ENCODE data around the gene COTL1.
A peak's percentile ranks its signal among the peaks of the same experiment; 100 is the strongest.
"Not testable (repeated sequence)": the region's sequence is repeated elsewhere in the genome, so short reads cannot be mapped to it uniquely, and the experiment has no call there.

Gene COTL1

GRCh38 chr16:84641643-84642358, 23.9 kb upstream of the COTL1 start:
- DNase-seq: no peak

GRCh38 chr16:84640145-84640544, 22.3 kb upstream of the COTL1 start:
- no peak for DNase-seq

- DNase-seq: no peak
Observed at GRCh38 chr16:84638231-84638806, 20.4 kb upstream of the COTL1 start.

DNA sequence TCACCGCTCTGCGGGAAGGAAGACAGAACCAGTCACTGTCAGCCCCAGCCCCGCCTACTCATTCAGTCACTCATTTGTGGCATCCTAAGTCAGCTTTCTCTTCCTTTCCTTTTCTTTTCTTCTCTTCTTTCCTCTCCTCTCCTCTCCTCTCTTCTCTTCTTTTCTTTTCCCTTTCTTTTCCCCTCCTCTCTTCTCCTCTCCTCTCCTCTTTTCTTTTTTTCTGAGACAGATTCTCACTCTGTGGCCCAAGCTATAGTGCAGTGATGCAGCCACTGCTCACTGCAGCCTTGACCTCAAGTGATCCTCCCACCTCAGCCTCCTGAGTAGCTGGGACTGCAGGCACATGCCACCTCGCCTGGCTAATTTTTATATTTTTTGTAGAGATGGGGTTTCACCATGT, 19.8 kb upstream of the COTL1 start:
- no peak for DNase-seq

DNA sequence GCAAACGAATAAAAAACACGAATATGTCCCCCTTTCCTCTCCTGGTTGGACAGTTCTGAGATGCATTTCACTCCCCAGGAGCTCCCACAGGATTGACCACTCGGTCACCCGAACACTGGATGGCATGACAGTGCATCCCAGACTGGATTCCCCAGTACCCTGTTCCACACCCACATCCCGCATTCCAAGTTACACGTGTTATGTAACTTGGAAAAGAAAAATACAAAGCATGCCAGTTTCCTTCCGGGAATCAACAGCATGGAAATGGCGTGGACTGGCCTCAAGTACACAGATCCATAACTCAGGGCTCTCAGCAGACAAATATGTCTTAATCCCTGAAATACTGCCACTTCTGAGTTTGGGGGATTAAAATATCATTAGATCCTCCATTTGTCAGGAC, 17.8 kb upstream of the COTL1 start:
- no peak for DNase-seq

GRCh38 chr16:84633622-84634021, 15.7 kb upstream of the COTL1 start:
- no peak for DNase-seq

DNA sequence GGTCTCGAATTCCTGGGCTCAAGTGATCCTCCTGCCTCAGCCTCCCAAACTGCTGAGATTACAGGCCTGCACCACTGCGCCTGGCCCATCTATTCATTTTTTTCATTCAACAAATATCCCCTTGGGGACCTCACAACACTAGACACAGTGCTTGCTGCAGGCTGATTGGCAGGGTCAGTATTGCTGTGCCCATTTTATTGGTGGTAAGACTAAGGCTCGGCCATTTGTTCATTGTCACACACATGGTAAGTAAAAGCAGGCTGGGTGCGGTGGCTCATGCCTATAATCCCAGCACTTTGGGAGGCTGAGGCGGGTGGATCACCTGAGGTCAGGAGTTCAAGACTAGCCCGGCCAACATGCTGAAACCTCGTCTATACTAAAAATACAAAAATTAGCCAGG, 15.0 kb upstream of the COTL1 start:
- not testable (repeated sequence) for DNase-seq

DNA sequence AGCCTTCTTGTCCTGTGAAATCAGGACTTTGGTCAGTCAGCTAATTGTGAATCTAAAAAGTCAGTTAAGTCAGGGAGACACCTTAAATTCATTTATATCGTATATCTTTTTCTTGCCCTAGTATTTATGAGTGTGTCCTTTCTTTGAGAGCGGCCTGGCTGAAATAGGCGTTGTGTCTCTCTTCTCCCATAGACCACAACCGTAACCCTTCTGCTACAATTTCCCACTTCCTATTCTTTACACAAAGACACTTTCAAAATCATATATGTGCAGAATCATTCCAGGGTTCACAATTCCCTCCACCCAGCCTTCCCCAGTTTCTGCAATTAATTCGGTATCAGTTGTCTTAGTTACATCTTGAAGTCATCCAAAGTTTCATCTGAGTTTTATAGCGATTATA, 14.0 kb upstream of the COTL1 start:
- DNase-seq: no peak

- no peak for DNase-seq
Observed at GRCh38 chr16:84631153-84631466, 13.2 kb upstream of the COTL1 start.

- no peak for DNase-seq
Observed at GRCh38 chr16:84630446-84631152, 12.7 kb upstream of the COTL1 start.

DNA sequence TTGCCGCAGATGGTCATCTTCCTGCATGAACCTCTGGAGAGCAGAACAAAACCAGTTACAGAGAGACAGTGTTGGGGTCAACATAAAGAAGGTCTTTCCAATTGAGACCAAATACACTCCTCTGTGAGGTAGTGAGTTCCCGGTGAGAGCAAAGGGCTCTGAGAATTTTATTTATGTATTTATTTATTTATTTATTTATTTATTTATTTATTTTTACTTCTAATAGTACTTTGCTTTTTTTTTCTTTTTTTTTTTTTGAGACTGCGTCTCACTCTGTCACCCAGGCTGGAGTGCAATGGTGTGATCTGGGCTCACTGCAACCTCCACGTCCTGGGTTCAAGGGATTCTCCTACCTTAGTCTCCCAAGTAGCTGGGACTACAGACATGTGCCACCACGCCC, 12.1 kb upstream of the COTL1 start:
- no peak for DNase-seq

GRCh38 chr16:84629580-84629979, 11.7 kb upstream of the COTL1 start:
- DNase-seq: no peak

DNA sequence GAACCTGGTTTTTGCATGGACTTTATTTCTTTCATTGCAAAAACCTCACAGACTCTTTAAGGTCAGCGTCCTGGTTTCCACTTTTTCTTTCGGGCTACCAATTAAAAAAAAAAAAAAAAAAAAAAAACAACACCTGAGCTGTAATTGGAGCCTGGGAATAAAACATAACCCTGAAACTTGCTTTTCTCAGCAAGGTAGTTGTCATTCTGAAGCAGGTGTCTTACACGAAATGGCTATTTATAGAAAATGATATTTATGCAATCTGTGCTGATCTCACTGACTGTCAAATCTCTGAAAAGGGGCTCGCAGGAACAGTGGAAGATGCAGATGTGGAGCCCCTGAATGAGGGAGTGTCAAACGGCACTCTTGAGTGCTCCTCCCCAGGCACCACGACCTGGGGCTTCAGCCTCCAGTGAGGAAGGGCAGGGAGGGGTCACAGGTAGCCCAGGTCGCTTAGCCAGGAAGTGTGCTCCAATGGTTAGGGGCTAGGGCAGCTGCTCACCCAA, 10.4 kb upstream of the COTL1 start:
- DNase-seq: no peak

DNA sequence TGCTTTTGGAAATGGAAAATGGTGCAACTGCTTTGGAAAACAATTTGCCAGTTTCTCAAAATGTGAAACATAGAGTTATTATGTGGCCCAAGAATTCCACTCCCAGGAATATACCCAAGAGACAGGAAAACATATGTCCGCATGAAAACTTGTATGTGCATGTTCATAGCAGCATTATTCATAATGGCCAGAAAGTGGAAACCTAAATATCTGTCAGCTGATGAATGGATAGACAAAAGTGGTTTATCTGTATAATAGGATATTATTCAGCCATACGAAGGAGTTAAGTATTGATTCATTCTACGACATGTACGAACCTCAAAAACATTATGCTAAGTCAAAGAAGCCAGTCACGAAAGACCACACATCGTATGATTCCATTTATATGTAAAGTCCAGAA, 7.7 kb upstream of the COTL1 start:
- no peak for DNase-seq

- not testable (repeated sequence) for DNase-seq
Observed at GRCh38 chr16:84620913-84621312, 3.0 kb upstream of the COTL1 start.

GRCh38 chr16:84618581-84619460, 943 bp upstream of the COTL1 start:
- DNase-seq: peak; percentile 100

DNA sequence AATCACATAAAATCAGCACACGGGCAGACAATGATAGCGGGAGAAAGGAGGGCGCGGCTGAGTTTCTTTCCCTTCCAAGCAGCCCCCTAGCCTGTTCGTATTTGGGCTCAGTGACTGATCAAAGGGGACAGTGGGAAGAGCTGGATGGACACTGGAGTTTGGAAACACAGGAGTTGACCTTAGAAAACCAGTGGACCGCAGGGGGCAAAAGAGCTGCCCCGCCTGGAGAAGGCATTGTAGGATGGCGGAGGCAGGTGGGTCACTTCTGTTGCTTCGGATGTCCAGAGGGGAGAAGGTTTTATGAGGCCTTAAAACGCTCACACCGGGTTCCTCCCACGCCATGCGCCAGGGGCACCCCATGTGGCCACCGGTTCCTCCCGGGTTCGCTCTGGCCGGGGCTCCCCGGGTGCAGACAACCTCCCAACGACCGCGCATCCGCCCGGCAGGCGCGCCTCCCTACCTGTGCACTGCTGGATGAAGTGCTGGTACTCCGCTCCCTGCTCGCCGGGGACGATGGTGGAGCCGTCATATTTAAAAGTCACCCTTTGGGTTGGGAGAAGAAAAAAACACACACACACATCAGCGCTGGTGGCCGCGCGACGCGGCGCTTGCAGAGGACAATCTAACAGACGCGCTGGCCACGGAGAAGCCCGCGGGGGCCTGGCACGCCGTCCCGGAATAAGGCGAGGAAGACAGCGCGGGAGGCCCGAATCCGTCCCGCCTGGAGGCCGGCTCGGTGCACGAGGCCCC, 662 bp downstream of the COTL1 start:
- DNase-seq: no peak

GRCh38 chr16:84616515-84616914, 1.4 kb downstream of the COTL1 start:
- DNase-seq: no peak

DNA sequence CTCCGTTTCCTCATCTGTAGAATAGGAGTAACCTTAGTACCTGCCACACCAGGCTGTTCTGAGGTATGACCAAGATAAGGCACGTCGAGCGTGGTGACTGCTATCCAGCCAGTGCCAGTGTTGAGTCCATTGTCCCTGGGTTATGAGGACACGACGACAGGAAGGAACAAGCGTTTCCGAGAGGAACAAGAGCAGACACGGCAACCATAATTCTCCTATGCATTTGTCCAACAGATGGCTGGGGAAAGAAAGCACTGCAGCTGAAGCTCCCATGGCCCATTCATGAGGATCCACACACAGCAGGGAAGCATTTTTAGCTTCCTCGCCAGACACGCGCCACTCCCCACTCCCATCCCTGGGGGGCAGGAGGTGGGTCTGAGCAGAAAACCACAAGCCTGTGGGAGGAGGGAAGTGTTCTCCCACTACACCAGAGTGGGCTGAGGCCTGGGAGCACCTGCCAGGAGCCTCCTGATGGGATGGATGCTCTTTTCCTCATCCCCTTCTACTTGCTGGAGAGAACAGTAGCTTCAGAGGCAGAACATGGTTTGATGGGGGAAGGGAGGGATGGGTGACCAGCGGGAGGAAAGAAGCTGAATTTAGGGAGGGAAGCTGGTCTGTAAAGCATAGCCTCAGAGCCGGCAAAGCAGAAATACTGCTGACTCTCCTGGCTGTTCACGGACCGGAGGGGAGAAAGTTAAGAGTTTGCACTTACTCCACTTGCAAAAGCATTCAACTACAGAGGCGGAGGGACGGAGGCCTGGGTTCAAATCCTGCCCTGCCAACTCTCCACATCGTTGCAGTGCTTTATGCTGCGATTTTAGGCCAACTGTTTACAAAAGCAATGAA, 2.7 kb downstream of the COTL1 start:
- peak; percentile 73 for DNase-seq

DNA sequence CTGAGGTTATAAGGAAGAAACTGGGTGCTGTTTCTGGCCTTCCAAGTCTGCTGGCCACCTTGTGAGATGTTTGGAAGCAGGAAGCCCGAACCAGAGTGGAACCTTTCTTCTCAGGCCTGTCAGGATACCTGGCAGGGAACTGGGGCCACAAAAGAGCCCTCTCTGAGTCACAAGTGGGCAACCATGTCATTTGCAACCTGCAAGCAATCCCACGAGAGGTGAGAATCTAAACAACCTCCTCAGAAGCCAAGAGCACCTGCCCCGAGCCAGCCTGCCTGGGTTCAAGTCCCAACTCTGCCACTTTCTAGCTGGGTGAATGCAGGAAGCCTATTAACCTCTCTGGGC, 3.3 kb downstream of the COTL1 start:
- DNase-seq: no peak

DNA sequence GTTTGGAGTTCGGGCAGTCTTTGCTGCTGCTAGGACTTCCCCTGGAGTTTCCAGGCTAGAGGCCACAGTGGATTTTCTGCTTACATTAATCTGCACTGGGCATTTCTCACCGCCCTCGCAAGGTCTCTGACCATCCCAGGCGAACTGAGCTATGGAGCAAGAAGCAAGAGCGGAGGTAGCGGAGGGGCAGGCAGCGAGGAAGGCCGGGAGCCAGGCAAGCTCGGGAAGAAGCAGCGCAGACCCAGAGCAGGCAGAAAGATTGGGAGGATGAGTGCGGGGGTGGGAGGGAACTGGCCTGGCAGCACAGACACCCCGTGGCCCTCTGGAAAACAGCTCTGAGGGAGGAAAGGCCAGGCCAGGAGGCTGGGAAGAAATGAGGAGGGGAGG, 3.8 kb downstream of the COTL1 start:
- DNase-seq: no peak

Data from fibroblast of upper back skin (primary cell).